Neuronal stem cell (in vitro differentiated cells): ENCODE results near the gene OMP.
A peak's percentile ranks its signal among the peaks of the same experiment; 100 is the strongest.

Experiments
- DNase-seq: peaks from one replicate; pipeline ENCODE4 v3.0.0-alpha.2; 2013; ENCODE audit warnings: low spot score
- H2AFZ ChIP-seq: one replicate; pipeline ENCODE4 v1.6.1; 2013; ENCODE audit warnings: mild to moderate bottlenecking, low read length, inconsistent platforms
- H2AK5ac ChIP-seq: 2 replicates; pipeline ENCODE4 v1.6.1; 2013; ENCODE audit warnings: low read depth, mild to moderate bottlenecking, inconsistent platforms, low read length, moderate library complexity, mixed read lengths
- H2BK120ac ChIP-seq: 2 replicates; pipeline ENCODE4 v1.6.1; 2013; ENCODE audit warnings: low read depth, mild to moderate bottlenecking, inconsistent platforms, low read length, moderate library complexity, mixed read lengths
- H2BK12ac ChIP-seq: one replicate; pipeline ENCODE4 v1.6.1; 2013; ENCODE audit warnings: low read length, inconsistent platforms
- H2BK15ac ChIP-seq: 2 replicates; pipeline ENCODE4 v1.6.1; 2013; ENCODE audit warnings: mild to moderate bottlenecking, low read length, inconsistent platforms, mixed read lengths
- H2BK5ac ChIP-seq: one replicate; pipeline ENCODE4 v1.6.1; 2013; ENCODE audit warnings: inconsistent platforms, mild to moderate bottlenecking, low read length, moderate library complexity
- H3K14ac ChIP-seq: one replicate; pipeline ENCODE4 v1.6.1; 2013; ENCODE audit warnings: low read length, inconsistent platforms
- H3K18ac ChIP-seq: 2 replicates; pipeline ENCODE4 v1.6.1; 2013; ENCODE audit warnings: low read length, inconsistent platforms
- H3K23ac ChIP-seq: 2 replicates; pipeline ENCODE4 v1.6.1; 2013; ENCODE audit warnings: low read depth, mild to moderate bottlenecking, mixed read lengths, low read length, inconsistent platforms; ENCODE audit not compliant: poor library complexity
- H3K27ac ChIP-seq: replicated peaks from 3 replicates; pipeline ENCODE4 v1.5.1; 2013; ENCODE audit warnings: low read length, inconsistent platforms
- H3K27me3 ChIP-seq, 3 experiments: 2 replicates each; pipeline ENCODE4 v1.6.1; 2013; ENCODE audit warnings: low read length in 3 of 3, mild to moderate bottlenecking in 2 of 3, inconsistent platforms in 1 of 3, low read depth in 1 of 3, mixed read lengths in 1 of 3, moderate library complexity in 1 of 3; ENCODE audit not compliant: control insufficient read depth in 3 of 3, insufficient read depth in 3 of 3
- H3K36me3 ChIP-seq, 2 donors: replicated peaks in 1 of 2; 2 replicates each; pipeline ENCODE4 v1.6.1; 2013; ENCODE audit warnings: low read length in 2 of 2; ENCODE audit not compliant: control insufficient read depth in 2 of 2, insufficient read depth in 2 of 2
- H3K4ac ChIP-seq: 2 replicates; pipeline ENCODE4 v1.6.1; 2013; ENCODE audit warnings: inconsistent platforms, mild to moderate bottlenecking, low read length, moderate library complexity
- H3K4me1 ChIP-seq, 2 donors: 1 replicate in 1 of 2; 2 replicates in 1 of 2; pipeline ENCODE4 v1.6.1; 2013; ENCODE audit warnings: low read length in 2 of 2, low read depth in 1 of 2; ENCODE audit not compliant: control insufficient read depth in 2 of 2, insufficient read depth in 1 of 2
- H3K4me2 ChIP-seq: one replicate; pipeline ENCODE4 v1.6.1; 2013; ENCODE audit warnings: mild to moderate bottlenecking, low read length, inconsistent platforms; ENCODE audit not compliant: insufficient read depth, poor library complexity, severe bottlenecking
- H3K4me3 ChIP-seq, 2 donors: 2 replicates each; pipeline ENCODE4 v1.5.1; 2013; ENCODE audit warnings: low read length in 2 of 2, mild to moderate bottlenecking in 2 of 2, inconsistent platforms in 1 of 2, moderate library complexity in 1 of 2
- H3K79me1 ChIP-seq: one replicate; pipeline ENCODE4 v1.6.1; 2013; ENCODE audit warnings: low read depth, mild to moderate bottlenecking, inconsistent platforms, low read length, moderate library complexity
- H3K9ac ChIP-seq: one replicate; pipeline ENCODE4 v1.6.1; 2013; ENCODE audit warnings: mild to moderate bottlenecking, low read depth, low read length, inconsistent platforms; ENCODE audit not compliant: poor library complexity
- H3K9me3 ChIP-seq, 2 donors: replicated peaks in 1 of 2; 2 replicates each; pipeline versions ENCODE3 to v1.6.1; 2013; ENCODE audit warnings: low read length in 2 of 2, mild to moderate bottlenecking in 2 of 2, inconsistent platforms in 1 of 2, low read depth in 1 of 2, mixed read lengths in 1 of 2, moderate library complexity in 1 of 2; ENCODE audit not compliant: control insufficient read depth in 2 of 2, insufficient read depth in 1 of 2
- H4K8ac ChIP-seq: one replicate; pipeline ENCODE4 v1.6.1; 2013; ENCODE audit warnings: low read depth, mild to moderate bottlenecking, inconsistent platforms, low read length, moderate library complexity
- H4K91ac ChIP-seq: one replicate; pipeline ENCODE4 v1.6.1; 2013; ENCODE audit warnings: low read length, low read depth, mild to moderate bottlenecking, inconsistent platforms; ENCODE audit not compliant: poor library complexity
- WGBS, 2 donors: extraction: QIAGEN DNeasy Blood & Tissue Kit; methylation state at CpG; one replicate each; pipeline ENCODE4 v1.1.7; 2013; ENCODE audit warnings: missing lambda C conversion rate in 2 of 2, mixed read lengths in 1 of 2; ENCODE audit not compliant: insufficient read length in 2 of 2, insufficient replicate concordance in 1 of 2; ENCODE audit errors: extremely low coverage in 2 of 2; 5-methylcytosine and 5-hydroxymethylcytosine counted together

The OMP gene

GRCh38 chr11:77068457-77069335 lies 33.9 kb upstream of the OMP start:
- Histone ChIP-seq H3K4me3 (peak overlapping the region in 1 of 2 donors; percentile 83), H3K14ac (no peak overlapping the region), H4K8ac (no peak overlapping the region), H3K23ac (no peak overlapping the region), H4K91ac (no peak overlapping the region), H3K4me2 (no peak overlapping the region), H3K27me3 (peaks cover 0 to 3% (median 0%) of the 10 kb centered on the region in 3 experiments), H3K4ac (no peak overlapping the region), H3K79me1 (peaks cover 2% of the 10 kb centered on the region), H3K4me1 (peaks cover 10 to 25% of the 10 kb centered on the region in 2 donors), H2BK15ac (peak overlapping the region; percentile 70), H3K9me3 (no peaks in the 10 kb centered on the region), H3K27ac (no peak overlapping the region), H3K18ac (peak overlapping the region; percentile 38), H2BK12ac (no peak overlapping the region), H3K9ac (no peak overlapping the region), H2BK120ac (no peak overlapping the region), H2AFZ (no peak overlapping the region), H3K36me3 (peaks cover 0 to 14% of the 10 kb centered on the region in 2 donors), H2AK5ac (peak overlapping the region; percentile 66), H2BK5ac (peak overlapping the region; percentile 76)
- WGBS, 2 donors = no CpG with 5 or more reads among the region's 7 CpGs
- no peak for DNase-seq

GRCh38 chr11:77069336-77069968 lies 33.2 kb upstream of the OMP start:
- H3K27ac ChIP-seq = no peak overlapping the region
- H2BK5ac ChIP-seq = no peak overlapping the region
- no peaks in the 10 kb centered on the region for H3K9me3 ChIP-seq
- no peak overlapping the region for H3K23ac ChIP-seq
- H2BK15ac ChIP-seq = peak overlapping the region; percentile 73
- peaks cover 10 to 25% of the 10 kb centered on the region in 2 donors for H3K4me1 ChIP-seq
- no peak overlapping the region for H3K4ac ChIP-seq
- H2BK120ac ChIP-seq = no peak overlapping the region
- peak overlapping the region; percentile 60 for H3K14ac ChIP-seq
- no peak overlapping the region for H4K8ac ChIP-seq
- no peak overlapping the region for H2BK12ac ChIP-seq
- H3K27me3 ChIP-seq = peaks cover 0 to 3% (median 0%) of the 10 kb centered on the region in 3 experiments
- H3K79me1 ChIP-seq = peaks cover 2% of the 10 kb centered on the region
- peak overlapping the region; percentile 33 for H2AK5ac ChIP-seq
- no peak for DNase-seq
- H3K18ac ChIP-seq = peak overlapping the region; percentile 27
- H3K4me3 ChIP-seq = no peak overlapping the region
- no peak overlapping the region for H3K9ac ChIP-seq
- peaks cover 0 to 14% of the 10 kb centered on the region in 2 donors for H3K36me3 ChIP-seq
- H3K4me2 ChIP-seq = no peak overlapping the region
- no peak overlapping the region for H2AFZ ChIP-seq
- no peak overlapping the region for H4K91ac ChIP-seq
- no CpG with 5 or more reads among the region's 6 CpGs for WGBS, 2 donors

GRCh38 chr11:77069969-77070582 lies 32.6 kb upstream of the OMP start:
- no peak for DNase-seq
- no peak overlapping the region for H2BK120ac ChIP-seq
- no peak overlapping the region for H4K91ac ChIP-seq
- no peaks in the 10 kb centered on the region for H3K27me3 ChIP-seq
- H3K9me3 ChIP-seq = no peaks in the 10 kb centered on the region
- H3K4me1 ChIP-seq = peaks cover 10 to 25% of the 10 kb centered on the region in 2 donors
- no peak overlapping the region for H3K4me2 ChIP-seq
- no peak overlapping the region for H2BK12ac ChIP-seq
- peaks cover 0 to 14% of the 10 kb centered on the region in 2 donors for H3K36me3 ChIP-seq
- peak overlapping the region; percentile 58 for H3K18ac ChIP-seq
- H3K4ac ChIP-seq = no peak overlapping the region
- peak overlapping the region; percentile 60 for H3K14ac ChIP-seq
- no peak overlapping the region for H3K9ac ChIP-seq
- H3K4me3 ChIP-seq = no peak overlapping the region
- no peak overlapping the region for H3K23ac ChIP-seq
- peak overlapping the region; percentile 73 for H2BK15ac ChIP-seq
- peak overlapping the region; percentile 56 for H2BK5ac ChIP-seq
- no peak overlapping the region for H3K27ac ChIP-seq
- peak overlapping the region; percentile 68 for H2AK5ac ChIP-seq
- H3K79me1 ChIP-seq = peaks cover 2% of the 10 kb centered on the region
- WGBS, 2 donors = no CpG with 5 or more reads among the region's 8 CpGs
- no peak overlapping the region for H2AFZ ChIP-seq
- H4K8ac ChIP-seq = no peak overlapping the region

- Histone ChIP-seq H4K91ac (no peak overlapping the region), H2BK12ac (no peak overlapping the region), H3K23ac (no peak overlapping the region), H2AK5ac (no peak overlapping the region), H2BK120ac (no peak overlapping the region), H2BK5ac (no peak overlapping the region), H3K79me1 (peaks cover 2% of the 10 kb centered on the region), H3K4ac (no peak overlapping the region), H3K27me3 (no peaks in the 10 kb centered on the region), H2BK15ac (peak overlapping the region; percentile 0), H3K4me1 (peaks cover 10 to 20% of the 10 kb centered on the region in 2 donors), H3K27ac (no peak overlapping the region), H3K18ac (peak overlapping the region; percentile 51), H3K36me3 (peaks cover 0 to 18% of the 10 kb centered on the region in 2 donors), H3K9ac (peak overlapping the region; percentile 55), H3K14ac (no peak overlapping the region), H3K9me3 (no peaks in the 10 kb centered on the region), H3K4me3 (no peak overlapping the region), H4K8ac (no peak overlapping the region), H2AFZ (no peak overlapping the region), H3K4me2 (no peak overlapping the region)
- no peak for DNase-seq
- WGBS, 2 donors = no CpG with 5 or more reads among the region's 7 CpGs
These were observed 31.6 kb upstream of the OMP start for GRCh38 chr11:77071077-77071476.
